NCI-H524 (cell line): ENCODE data around the gene SHISAL2B.
"Not testable (repeated sequence)": the region's sequence is repeated elsewhere in the genome, so short reads cannot be mapped to it uniquely, and the experiment has no call there.

ENCODE experiments used
- DNase-seq, 2 experiments: peaks; one replicate each; lab custom pipeline; 2025; lab: John Stamatoyannopoulos, UW

SHISAL2B gene

DNA sequence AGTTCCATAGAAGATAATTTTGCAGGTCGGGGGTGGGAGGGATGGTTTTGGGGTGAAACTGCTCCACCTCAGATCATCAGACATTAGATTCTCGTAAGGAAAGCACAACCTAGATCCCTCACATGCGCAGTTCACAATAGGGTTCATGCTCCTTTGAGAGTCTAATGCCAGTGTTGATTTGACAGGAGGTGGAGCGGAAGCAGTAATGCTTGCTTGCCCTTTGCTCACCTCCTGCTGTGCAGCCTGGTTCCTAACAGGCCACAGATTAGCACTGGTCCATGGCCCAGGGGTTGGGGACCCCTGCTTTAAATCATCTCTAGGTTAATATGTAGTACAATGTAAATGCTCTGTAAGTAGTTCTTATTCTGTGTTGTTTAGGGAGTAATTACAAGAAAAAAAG lies 10.5 kb downstream of the SHISAL2B start:
- no peak for DNase-seq

DNA sequence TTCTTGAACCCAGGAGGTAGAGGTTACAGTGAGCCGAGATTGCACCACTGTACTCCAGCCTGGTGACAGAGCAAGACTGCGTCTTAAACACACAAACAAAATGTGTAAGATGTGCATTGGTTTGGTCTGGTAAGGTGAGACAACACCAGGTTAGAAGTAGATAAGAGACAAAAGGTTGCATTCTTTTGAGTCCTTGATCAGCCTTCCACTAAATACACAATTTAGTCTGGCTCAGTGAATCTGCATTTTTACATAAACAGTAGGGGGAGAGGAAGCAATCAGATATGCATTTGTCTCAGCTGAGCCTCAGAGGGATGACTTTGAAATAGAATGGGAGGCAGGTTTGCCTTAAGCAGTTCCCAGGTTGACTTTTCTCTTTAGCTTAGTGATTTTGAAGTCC lies 15.8 kb downstream of the SHISAL2B start:
- not testable (repeated sequence) for DNase-seq

DNA sequence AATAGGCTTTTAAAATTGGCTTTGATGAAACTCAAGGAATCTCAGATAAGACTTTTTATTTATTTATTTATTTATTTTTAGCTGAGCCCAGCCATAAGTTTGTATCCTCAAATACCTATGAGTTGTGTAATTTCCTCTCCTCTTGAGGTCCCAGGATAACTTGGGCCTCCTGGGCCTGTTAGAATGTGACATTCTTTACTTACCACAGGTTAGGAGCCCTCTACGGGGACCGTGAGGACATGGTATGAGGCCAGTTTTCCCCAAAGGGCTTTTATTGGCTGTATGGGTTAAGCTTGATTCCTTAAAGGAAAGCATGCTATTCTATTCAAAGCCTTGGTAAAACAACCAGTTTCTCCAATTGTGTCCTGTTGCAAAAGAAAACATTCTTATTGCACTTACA lies 16.9 kb downstream of the SHISAL2B start:
- DNase-seq = no peak

DNA sequence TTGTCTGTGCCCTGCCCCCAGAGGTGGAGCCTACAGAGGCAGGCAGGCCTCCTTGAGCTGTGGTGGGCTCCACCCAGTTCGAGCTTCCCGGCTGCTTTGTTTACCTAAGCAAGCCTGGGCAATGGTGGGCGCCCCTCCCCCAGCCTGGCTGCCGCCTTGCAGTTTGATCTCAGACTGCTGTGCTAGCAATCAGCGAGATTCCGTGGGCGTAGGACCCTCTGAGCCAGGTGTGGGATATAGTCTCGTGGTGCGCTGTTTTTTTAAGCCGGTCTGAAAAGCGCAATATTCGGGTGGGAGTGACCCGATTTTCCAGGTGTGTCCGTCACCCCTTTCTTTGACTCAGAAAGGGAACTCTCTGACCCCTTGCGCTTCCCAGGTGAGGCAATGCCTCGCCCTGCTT lies 24.2 kb downstream of the SHISAL2B start:
- DNase-seq = not testable (repeated sequence)

DNA sequence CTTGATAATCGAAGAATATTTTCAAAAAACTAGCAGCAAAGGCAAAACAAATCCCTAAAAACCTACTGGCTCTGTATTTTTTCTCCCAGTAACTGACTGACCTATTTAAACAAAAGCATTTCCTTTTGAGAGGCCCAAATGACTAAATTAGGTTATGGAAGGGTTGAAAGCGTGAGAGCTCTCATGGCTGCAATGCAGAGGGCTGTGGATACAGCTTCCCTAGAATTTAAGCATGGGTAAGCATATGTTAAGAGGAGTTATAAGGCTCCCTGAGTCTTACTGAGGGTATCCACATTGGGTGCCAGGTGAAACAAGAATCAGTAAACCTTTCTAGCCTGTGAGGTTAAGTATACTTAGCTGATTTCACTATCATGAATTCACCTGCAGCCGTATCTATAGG lies 32.3 kb downstream of the SHISAL2B start:
- no peak for DNase-seq

DNA sequence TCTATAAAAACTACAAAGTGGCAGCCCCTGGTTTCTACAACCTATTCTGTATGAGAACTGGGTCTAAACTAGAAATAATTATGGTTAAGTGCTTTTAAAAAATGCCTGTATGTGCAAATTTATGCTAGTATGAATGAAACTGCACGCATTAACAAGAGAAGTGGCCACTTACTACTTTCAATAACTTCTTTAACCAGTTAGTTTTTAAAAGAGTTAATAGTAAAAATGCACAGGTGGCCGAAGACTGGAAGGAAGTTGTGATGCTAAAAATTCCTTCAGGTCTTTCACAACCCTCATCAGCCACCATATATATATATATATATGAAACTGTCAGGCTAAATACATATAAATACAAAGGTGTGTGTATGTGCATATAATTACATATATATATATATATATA lies 36.8 kb downstream of the SHISAL2B start:
- DNase-seq = no peak

DNA sequence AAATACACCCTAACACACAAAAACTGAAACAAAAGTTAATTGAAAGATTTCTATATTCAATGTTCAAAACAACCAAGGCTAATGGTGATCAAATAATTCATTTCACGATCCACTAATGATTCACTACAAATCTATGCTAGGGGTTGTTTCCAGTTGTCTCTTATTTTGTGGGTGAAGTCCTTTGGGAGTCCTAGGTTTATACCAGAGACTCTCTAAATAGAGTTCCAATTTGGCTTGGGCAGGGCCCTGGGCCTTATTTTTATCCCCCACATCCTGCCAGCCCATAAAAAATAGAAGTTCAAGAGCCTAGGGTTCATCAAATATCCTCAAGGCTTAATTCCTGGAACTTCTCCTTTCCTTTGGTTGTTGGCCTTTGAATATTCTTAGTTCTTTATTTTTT lies 52.1 kb downstream of the SHISAL2B start:
- DNase-seq = no peak

DNA sequence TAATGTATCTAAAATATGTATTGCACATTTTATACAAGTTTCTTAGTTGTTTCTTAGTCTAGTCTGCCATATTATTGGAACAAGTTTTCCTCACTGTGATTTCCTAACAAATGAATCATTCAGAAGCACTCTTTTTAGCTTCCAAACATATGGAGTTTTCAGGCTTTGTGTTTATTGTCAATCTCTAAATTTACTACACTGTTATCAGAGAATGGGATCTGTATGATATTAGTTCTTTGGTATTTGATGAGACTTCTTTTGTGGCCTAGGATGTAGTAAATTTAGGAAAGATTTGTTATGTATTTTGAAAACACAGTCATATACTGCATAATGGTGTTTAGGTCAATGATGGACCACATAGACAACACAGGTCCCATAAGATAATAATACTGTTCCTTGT lies 52.5 kb downstream of the SHISAL2B start:
- no peak for DNase-seq

DNA sequence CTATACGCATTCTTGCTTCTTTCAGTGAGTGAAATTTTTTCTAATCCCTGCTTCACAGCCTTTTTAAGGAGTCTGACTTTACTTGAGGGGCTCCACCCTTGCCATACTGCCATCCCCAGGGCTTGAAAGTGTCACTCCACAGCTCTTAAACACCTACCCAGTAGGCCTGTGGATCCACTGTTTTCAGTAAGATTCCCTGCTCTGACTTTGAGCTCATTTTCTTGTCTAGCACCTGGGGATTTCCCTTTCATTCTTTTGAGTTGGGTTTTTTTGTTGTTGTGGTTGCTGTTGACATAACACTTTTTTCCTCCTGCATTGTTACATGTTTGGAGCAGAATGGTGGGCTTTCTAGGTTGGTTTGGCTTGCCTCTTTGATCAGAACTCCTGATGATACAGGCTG lies 54.6 kb downstream of the SHISAL2B start:
- DNase-seq = no peak

DNA sequence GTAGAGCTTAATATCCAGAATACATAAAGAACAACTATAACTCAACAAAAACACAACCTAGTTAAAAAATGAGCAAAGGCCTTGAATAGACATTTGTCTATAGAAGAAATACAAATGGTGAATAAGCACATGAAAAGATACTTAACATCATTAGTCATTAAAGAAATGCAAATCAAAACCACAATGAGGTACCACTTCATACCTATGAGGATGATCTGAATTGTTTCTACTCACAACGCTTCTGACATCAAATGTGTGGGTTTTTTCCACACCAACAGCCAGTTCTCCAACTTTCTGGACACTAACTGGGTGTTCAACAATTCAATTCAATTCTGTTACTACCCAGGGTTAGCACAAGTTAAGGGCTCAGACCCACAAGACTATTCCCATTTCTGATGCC lies 56.1 kb downstream of the SHISAL2B start:
- no peak for DNase-seq

DNA sequence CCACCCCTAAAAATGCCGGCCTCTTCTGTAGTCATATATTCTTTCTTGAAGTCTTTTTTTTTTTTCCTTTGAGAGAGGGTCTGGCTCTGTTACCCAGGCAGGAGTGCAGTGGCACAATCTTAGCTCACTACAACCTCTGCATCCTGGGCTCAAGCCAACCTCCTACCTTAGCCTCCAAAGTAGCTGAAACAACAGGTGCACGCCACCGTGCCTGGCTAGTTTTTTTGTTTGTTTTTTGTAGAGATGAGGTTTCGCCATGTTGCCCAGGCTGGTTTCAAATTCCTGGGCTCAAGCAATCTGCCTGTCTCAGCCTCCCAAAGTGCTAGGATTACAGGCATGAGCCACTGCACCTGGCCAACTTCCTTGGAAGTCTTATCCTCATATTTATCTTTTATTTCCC lies 59.1 kb downstream of the SHISAL2B start:
- DNase-seq = no peak

DNA sequence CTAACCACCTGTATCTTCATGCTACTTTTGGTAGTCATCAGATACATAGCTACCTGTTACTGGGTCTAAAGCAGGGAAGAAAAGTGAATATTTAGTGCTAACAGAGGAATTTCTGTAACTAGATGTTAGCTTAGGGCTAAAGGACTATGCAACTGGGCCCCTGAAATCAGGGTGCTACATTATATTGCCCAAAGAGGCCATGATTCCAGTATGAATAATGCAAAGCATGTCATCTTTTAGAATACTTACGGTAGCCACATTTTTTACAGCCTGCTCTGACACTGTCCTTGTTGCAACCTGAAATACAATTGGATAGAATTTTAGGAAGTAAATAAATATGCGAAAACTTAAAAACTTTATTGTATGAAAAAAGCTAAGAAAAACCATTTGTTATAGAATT lies 63.8 kb downstream of the SHISAL2B start:
- DNase-seq = no peak

DNA sequence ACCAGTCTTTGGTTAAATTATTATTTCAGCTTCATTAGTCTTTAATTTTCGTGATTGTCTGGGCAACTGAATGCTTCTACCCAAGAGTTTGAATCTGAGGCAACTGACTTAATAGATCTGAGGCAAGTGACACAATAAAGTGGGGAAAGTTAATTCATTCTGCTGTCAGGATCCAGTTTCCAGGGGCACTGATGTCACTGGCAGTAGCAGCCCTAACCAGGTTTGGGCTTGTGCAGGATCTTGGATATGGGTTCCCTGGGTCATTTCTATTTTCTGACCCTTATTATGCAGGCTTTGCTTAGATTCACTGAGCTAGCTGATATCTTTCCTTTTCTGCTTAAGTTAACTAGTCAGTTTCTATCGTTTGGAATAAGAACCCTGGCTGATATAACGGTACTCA lies 68.6 kb downstream of the SHISAL2B start:
- DNase-seq = no peak

DNA sequence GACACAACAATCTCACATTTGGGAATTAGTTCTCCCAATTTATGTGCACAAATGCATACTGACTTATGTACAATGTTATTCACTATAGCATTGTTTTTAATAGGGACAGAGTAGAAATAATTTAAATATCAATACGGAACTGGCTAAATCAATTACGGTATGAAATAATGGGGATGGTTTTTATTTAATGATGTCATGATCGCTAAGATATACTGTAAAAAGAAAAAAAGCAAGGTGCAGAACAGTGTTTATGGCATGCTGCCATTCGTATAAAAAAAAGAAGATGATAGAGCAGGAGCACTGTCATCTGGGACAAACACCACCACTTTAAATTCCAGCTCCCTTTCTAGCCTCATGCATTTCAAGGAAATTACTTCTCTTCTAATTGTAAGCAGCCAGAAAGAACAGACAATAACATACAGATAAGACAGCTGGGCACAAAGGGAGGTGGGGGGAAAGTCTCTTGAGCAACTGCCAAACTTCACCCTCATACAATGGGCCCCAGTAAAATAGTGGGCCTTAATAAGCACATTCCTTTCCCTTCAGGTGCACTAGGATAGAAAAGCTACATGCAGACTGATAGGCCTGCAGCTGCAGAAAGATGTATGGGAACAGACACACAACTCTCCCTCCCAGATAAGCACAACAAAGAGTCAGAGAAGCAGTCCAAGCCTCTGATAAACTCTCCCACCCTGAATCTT lies 69.8 kb downstream of the SHISAL2B start:
- no peak for DNase-seq

DNA sequence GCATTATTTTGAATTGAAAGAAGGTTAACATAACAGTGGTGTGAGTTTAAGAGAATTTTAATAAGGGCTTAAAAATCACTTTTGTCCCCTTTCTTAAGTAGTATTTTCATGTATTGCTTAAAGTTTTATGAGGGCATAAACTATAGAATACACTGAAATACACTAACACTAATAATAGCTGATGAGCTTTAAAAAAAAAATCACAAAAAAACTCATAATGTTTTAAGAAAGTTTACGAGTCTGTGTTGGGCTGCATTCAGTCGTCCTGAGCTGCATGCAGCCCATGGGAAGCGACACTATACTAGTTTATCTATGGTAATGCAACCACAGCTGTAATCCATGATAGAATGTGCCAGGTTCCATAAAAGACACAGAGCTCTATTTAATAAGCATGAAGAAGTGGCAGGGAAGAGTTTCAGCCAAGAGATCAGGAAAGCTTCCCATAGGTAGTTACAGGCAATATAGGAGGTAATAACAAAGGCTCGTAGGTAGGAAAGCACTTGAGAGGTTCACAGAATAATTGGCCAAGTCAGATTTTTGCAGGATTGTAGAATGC lies 73.7 kb downstream of the SHISAL2B start:
- DNase-seq = no peak

DNA sequence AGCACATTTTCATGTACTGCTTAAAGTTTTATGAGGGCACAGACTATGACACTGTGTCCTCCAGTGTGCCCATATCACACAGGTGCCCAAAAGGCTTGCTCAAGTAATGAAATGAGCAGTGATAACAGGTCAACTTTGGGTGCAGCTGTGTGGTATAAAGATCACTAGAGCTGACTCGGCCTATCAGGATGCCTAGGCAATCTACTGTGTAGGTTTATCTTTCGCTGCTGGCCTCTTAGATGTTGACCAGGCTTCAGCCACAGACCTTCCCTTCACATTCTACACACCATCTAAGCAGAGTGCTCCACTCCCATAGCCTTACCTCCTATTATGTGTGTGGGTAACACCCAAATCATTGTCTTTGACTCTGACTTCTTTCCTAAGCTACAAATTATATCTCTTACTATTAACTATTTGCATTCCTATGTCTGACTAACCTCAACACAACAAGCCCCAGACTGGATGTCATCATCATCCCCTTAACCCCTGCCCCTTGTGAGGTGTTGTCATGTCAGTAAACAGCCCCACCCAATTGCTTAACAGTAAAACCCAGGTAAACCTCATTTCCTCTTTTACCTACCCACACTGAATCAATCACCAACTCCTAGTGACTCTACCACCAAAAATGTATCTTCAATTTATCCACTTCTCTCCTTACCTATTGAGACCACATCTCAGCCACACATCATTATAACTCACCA lies 75.7 kb downstream of the SHISAL2B start:
- no peak for DNase-seq

DNA sequence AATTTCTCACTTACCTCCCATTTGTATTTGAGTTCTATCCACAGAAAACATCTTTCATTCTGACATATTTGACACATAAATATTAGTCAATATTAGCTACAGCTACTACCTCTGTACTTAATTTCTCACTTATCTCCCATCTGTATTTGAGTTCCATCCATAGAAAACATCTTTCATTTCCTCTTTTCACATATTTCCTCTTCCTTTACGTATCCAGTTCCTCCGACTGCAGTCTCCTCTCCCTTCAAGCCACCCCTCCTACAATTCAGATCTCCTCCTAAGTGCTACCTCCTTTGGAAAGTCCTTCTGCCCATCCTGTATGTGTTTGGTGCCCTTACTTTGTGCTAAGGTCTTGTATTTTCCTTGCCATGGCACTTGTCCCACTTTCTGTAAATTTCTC lies 76.6 kb downstream of the SHISAL2B start:
- no peak for DNase-seq
